ENCODE data around the gene SPAG7.

Gene SPAG7

DNA sequence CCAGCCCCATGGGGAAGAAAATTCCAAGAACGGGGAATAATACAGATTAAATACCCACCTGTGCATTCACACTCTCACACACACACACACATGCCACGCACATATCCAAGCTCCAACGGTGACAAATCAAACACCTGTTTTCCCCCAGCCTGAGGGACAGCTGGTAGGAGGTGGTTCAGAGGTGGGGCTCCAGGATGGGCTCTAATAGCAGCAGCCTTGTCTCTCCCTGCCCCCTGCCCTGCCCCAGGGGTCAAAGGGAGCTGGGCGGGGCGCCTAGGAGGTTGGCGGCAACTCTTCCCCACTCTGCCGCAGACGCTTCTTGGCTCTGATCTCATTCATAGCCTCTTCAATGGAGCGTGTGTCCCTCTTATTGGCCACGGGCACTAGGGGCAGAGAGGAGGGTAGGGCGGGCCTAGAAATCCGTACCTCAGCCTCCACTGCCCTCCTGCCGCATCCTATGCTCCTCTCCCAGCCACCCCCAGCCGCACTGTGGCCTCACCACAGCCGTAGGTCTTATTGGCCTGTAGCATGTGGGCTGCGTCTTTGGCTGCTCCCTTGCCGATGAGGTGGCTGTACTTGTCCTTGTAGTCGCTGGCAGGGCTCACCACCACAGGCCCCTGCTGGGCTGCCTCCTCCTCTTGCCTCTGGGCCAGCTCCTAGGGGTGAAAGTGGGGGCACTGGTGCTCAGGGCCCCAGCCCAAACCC is 8.2 kb downstream of the SPAG7 start:
- Histone ChIP-seq H3K36me3 (ENCODE audit: control insufficient read depth, low read depth, low read length) (peaks cover 8% of the 10 kb centered on the region), H3K4me1 (ENCODE audit: control insufficient read depth, low read depth, low read length) (peaks cover 8% of the 10 kb centered on the region), H3K9me3 (ENCODE audit: control insufficient read depth, low read depth, low read length) (no peaks in the 10 kb centered on the region), H3K4me3 (ENCODE audit: low read length) (no peak overlapping the region), H3K27ac (ENCODE audit: low read length) (no peak overlapping the region), H3K9ac (ENCODE audit: low read length) (no peak overlapping the region), H3K27me3 (ENCODE audit: control insufficient read depth, insufficient read depth, low read length) (no peaks in the 10 kb centered on the region)

DNA sequence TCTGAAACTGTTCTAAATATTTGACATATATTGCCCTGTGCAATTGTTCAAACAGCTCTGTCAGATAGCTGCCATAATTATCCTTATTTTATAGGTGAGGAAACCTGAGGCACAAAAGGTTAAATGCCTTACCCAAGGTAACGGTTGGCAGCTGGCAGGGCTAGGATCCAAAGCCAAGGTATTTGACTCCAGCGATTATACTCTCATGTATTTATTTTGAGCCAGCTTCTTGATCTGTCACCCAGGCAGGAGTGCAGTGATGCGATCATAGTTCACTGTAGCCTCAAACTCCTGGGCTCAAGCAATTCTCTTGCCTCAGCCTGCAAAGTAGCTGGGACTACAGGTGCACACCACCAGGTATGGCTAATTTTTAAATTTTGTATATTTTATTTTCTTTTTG is 9.5 kb downstream of the SPAG7 start:
- H3K27ac ChIP-seq (ENCODE audit: low read length) = no peak overlapping the region
- H3K9ac ChIP-seq (ENCODE audit: low read length) = no peak overlapping the region
- H3K27me3 ChIP-seq (ENCODE audit: control insufficient read depth, insufficient read depth, low read length) = no peaks in the 10 kb centered on the region
- no peak overlapping the region for H3K4me3 ChIP-seq (ENCODE audit: low read length)
- no peaks in the 10 kb centered on the region for H3K9me3 ChIP-seq (ENCODE audit: control insufficient read depth, low read depth, low read length)
- H3K4me1 ChIP-seq (ENCODE audit: control insufficient read depth, low read depth, low read length) = peaks cover 8% of the 10 kb centered on the region
- peaks cover 8% of the 10 kb centered on the region for H3K36me3 ChIP-seq (ENCODE audit: control insufficient read depth, low read depth, low read length)

- Histone ChIP-seq H3K36me3 (ENCODE audit: control insufficient read depth, low read depth, low read length) (peaks cover 8% of the 10 kb centered on the region), H3K9ac (ENCODE audit: low read length) (no peak overlapping the region), H3K4me3 (ENCODE audit: low read length) (no peak overlapping the region), H3K9me3 (ENCODE audit: control insufficient read depth, low read depth, low read length) (no peaks in the 10 kb centered on the region), H3K27me3 (ENCODE audit: control insufficient read depth, insufficient read depth, low read length) (no peaks in the 10 kb centered on the region), H3K4me1 (ENCODE audit: control insufficient read depth, low read depth, low read length) (peaks cover 12% of the 10 kb centered on the region), H3K27ac (ENCODE audit: low read length) (no peak overlapping the region)
These were observed 11.0 kb downstream of the SPAG7 start for GRCh38 chr17:4956493-4957061.

DNA sequence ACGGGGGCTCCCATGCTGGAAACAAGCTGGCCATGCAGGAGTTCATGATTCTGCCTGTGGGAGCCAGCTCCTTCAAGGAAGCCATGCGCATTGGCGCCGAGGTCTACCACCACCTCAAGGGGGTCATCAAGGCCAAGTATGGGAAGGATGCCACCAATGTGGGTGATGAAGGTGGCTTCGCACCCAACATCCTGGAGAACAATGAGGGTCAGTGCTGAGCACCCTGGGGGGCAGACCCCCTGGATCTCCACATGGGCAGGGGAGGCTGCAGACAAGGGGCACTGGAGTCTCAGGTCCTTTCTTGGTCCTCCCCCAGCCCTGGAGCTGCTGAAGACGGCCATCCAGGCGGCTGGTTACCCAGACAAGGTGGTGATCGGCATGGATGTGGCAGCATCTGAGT is 12.5 kb downstream of the SPAG7 start:
- H3K27me3 ChIP-seq (ENCODE audit: control insufficient read depth, insufficient read depth, low read length) = no peaks in the 10 kb centered on the region
- H3K4me3 ChIP-seq (ENCODE audit: low read length) = no peak overlapping the region
- peaks cover 15% of the 10 kb centered on the region for H3K4me1 ChIP-seq (ENCODE audit: control insufficient read depth, low read depth, low read length)
- H3K9ac ChIP-seq (ENCODE audit: low read length) = no peak overlapping the region
- no peaks in the 10 kb centered on the region for H3K9me3 ChIP-seq (ENCODE audit: control insufficient read depth, low read depth, low read length)
- no peak overlapping the region for H3K27ac ChIP-seq (ENCODE audit: low read length)
- H3K36me3 ChIP-seq (ENCODE audit: control insufficient read depth, low read depth, low read length) = peaks cover 7% of the 10 kb centered on the region

DNA sequence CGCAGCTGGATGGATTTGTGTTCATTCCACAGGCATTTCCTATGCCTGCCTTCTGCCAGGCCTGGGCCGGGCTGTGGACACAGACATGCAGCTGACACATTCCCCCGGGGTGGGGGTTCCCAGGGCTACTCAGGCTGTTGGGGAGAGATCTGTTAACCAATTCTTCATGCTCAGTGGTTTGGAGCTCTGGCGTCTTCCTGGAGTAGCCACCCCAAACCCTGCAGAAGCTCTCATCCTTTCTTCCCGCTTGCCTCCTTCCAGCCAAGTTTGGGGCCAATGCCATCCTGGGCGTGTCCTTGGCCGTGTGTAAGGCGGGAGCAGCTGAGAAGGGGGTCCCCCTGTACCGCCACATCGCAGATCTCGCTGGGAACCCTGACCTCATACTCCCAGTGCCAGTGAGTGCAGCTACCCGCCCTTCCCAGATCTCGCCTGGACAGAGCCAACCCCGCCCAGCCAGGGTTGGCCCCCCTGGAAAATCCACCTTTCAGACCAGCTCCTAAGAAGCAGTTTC is 14.1 kb downstream of the SPAG7 start:
- peaks cover 10% of the 10 kb centered on the region for H3K4me1 ChIP-seq (ENCODE audit: control insufficient read depth, low read depth, low read length)
- H3K4me3 ChIP-seq (ENCODE audit: low read length) = no peak overlapping the region
- H3K36me3 ChIP-seq (ENCODE audit: control insufficient read depth, low read depth, low read length) = no peaks in the 10 kb centered on the region
- no peaks in the 10 kb centered on the region for H3K27me3 ChIP-seq (ENCODE audit: control insufficient read depth, insufficient read depth, low read length)
- no peak overlapping the region for H3K27ac ChIP-seq (ENCODE audit: low read length)
- no peaks in the 10 kb centered on the region for H3K9me3 ChIP-seq (ENCODE audit: control insufficient read depth, low read depth, low read length)
- H3K9ac ChIP-seq (ENCODE audit: low read length) = no peak overlapping the region

DNA sequence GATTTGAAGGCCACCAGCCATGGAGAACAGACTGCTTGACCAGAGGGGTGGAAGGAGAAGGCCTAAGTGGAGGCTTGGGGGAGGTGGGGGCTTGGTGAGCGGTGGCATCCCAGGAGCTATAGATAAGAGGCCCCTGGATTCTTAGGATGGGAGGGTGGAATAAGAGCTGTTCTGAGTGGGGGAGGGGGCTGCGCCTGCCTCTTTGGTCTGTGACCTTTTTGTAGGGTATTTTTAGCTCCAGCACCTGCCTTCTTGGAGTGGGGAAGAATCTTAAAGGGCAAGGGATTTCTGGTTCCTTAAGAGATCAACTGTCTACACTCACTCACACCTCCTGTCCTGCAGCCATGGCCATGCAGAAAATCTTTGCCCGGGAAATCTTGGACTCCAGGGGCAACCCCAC is 16.1 kb downstream of the SPAG7 start:
- Histone ChIP-seq H3K27ac (ENCODE audit: low read length) (no peak overlapping the region), H3K9me3 (ENCODE audit: control insufficient read depth, low read depth, low read length) (no peaks in the 10 kb centered on the region), H3K4me3 (ENCODE audit: low read length) (peak overlapping the region; percentile 79), H3K36me3 (ENCODE audit: control insufficient read depth, low read depth, low read length) (peaks cover 5% of the 10 kb centered on the region), H3K4me1 (ENCODE audit: control insufficient read depth, low read depth, low read length) (peaks cover 14% of the 10 kb centered on the region), H3K27me3 (ENCODE audit: control insufficient read depth, insufficient read depth, low read length) (no peaks in the 10 kb centered on the region), H3K9ac (ENCODE audit: low read length) (no peak overlapping the region)

DNA sequence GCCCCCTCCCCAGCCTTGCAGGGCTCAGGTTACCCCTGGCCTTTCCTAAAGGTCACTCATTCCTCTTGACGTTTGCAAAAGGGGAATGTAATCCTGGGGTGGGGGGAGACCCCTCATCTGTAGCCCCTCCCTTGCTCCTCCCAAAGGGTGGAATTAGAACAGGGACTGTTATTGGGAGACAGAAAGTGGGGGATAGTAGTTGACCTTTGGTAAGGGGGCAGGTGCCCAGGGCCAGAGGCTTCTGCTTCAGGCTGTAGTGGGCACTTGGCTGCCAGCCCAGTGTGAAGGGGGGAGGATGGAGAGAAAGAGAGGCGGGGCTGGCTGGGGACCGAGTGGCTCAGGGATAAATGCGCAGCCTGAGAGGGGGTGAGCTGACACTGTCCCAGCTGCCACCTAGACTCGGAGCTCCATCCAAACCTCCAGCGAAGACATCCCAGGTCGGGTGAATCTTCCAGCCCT is 16.8 kb downstream of the SPAG7 start, which contains the start of gene ENO3:
Gene ENO3 (plus strand): TSS at position 374 of the 459 bp plus-strand sequence. CDS start 711 bp downstream, outside the sequence.
- H3K4me1 ChIP-seq (ENCODE audit: control insufficient read depth, low read depth, low read length) = peaks cover 19% of the 10 kb centered on the region
- peak within 1 kb of the TSS; percentile 79 for H3K4me3 ChIP-seq (ENCODE audit: low read length)
- no peaks in the 10 kb centered on the region for H3K27me3 ChIP-seq (ENCODE audit: control insufficient read depth, insufficient read depth, low read length)
- peak within 1 kb of the TSS; percentile 45 for H3K27ac ChIP-seq (ENCODE audit: low read length)
- H3K9me3 ChIP-seq (ENCODE audit: control insufficient read depth, low read depth, low read length) = no peaks in the 10 kb centered on the region
- H3K9ac ChIP-seq (ENCODE audit: low read length) = peak within 1 kb of the TSS; percentile 88
- peaks cover 11% of the 10 kb centered on the region for H3K36me3 ChIP-seq (ENCODE audit: control insufficient read depth, low read depth, low read length)

DNA sequence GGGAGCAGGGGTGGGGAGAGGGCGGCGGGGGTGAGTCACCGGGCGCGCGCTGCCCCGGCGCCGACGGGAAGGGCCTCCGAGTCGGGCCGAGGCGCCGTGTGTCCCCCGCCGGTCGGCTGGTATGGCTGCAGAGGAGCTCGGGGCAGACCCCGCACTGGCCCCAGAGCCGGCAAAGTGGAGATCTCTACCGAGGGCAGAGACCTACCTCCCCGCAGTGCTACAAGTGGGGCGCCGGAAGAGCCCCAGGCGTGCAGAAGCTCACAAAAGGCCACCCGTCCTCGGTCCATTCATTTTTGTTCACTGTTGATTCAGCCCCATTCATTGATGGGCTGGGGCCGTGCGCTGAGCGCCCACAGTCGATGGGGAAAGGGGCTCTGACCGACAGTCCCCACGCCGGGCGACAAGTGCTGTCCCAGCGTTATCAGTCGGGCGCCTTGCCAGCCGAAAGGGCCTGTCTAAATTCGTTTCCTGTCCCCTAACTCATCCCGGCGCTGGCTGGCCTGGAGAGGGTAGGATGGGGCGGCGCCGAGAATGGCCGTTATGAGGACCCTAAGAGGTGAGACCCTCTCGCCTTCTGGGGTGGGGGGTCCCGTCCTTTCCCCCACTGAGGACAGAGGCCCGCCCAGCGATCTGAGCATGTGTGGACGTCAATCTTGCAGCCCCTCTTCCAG is 17.4 kb downstream of the SPAG7 start:
- Histone ChIP-seq H3K9me3 (ENCODE audit: control insufficient read depth, low read depth, low read length) (no peaks in the 10 kb centered on the region), H3K27me3 (ENCODE audit: control insufficient read depth, insufficient read depth, low read length) (no peaks in the 10 kb centered on the region), H3K4me1 (ENCODE audit: control insufficient read depth, low read depth, low read length) (peaks cover 23% of the 10 kb centered on the region), H3K4me3 (ENCODE audit: low read length) (peak overlapping the region; percentile 79), H3K36me3 (ENCODE audit: control insufficient read depth, low read depth, low read length) (peaks cover 17% of the 10 kb centered on the region), H3K27ac (ENCODE audit: low read length) (peak overlapping the region; percentile 45), H3K9ac (ENCODE audit: low read length) (peak overlapping the region; percentile 88)

DNA sequence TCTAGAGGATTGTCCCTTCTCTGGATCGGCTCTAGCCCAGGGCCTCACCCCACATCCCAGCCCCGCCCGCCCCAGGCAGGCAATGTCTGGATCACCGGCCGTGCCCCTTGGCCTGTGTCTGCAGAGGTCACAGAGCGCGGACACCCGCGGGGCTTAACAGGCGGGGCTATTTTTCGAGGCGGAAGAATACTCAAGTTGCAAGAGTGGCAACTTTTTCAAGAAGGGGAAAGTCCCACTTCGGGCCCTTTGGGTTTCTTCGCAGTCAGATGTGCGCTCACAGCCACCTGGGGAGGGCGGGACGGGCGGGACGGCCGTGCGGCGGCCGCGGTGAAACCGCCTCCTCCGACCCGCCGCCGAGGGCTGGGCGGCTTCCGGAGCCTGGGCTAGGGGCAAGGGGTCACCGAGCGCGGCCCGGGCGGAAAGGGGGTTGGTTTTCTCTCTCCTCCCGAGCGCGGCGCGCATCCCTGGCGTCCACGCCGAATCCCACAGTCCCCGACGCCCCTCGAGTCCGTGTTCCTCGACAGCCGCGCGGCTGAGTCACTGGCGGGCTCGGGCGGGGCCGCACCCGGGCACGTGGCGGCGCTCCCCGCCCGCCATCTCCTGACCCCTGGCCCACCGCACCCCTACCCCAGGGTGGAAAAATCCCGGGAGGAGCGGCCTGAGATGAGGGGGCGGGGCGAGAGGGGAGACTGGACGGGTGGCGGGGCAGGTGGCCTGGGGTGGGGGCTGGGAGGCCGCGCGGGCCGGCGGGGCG is 18.1 kb downstream of the SPAG7 start:
- Histone ChIP-seq H3K4me1 (ENCODE audit: control insufficient read depth, low read depth, low read length) (peaks cover 23% of the 10 kb centered on the region), H3K9me3 (ENCODE audit: control insufficient read depth, low read depth, low read length) (no peaks in the 10 kb centered on the region)

DNA sequence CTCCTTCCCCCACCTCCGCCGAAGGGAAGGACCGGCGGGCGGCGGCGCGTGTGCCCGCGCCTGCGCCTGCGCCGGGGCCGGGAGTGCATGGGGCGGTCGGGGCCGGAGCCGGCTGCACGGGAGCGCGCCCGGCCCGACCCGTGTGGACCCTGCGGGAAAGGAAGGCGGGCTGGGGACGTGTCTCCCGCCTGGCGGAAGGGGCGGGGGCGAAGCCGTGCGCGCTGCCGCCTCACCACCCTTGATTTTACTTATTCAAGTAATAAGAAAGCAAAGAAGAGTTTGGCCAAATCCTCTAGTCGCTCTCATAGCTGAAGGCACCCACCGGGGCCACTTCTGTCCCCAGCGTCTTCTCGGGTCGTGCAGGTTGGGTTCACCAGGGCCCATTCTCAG is 18.7 kb downstream of the SPAG7 start:
- H3K27ac ChIP-seq (ENCODE audit: low read length) = peak overlapping the region; percentile 55
- peaks cover 23% of the 10 kb centered on the region for H3K4me1 ChIP-seq (ENCODE audit: control insufficient read depth, low read depth, low read length)
- peak overlapping the region; percentile 75 for H3K4me3 ChIP-seq (ENCODE audit: low read length)
- peaks cover 29% of the 10 kb centered on the region for H3K36me3 ChIP-seq (ENCODE audit: control insufficient read depth, low read depth, low read length)
- H3K9ac ChIP-seq (ENCODE audit: low read length) = peak overlapping the region; percentile 88
- no peaks in the 10 kb centered on the region for H3K9me3 ChIP-seq (ENCODE audit: control insufficient read depth, low read depth, low read length)
- H3K27me3 ChIP-seq (ENCODE audit: control insufficient read depth, insufficient read depth, low read length) = no peaks in the 10 kb centered on the region

More for the DNA sequence above, 18.1 kb downstream of the SPAG7 start:
- H3K27me3 ChIP-seq (ENCODE audit: control insufficient read depth, insufficient read depth, low read length) = no peaks in the 10 kb centered on the region
- H3K4me3 ChIP-seq (ENCODE audit: low read length) = peak overlapping the region; percentile 75
- peak overlapping the region; percentile 88 for H3K9ac ChIP-seq (ENCODE audit: low read length)
- H3K27ac ChIP-seq (ENCODE audit: low read length) = peak overlapping the region; percentile 65
- H3K36me3 ChIP-seq (ENCODE audit: control insufficient read depth, low read depth, low read length) = peaks cover 24% of the 10 kb centered on the region

Measured in iPS-18a (cell line).